Activated T-cell treated with anti-CD3 and anti-CD28 coated beads, Interleukin-2, amount 50 U/mL, for 72 hours (primary cell): ENCODE results near the gene P3H2. TPM values are rescaled to one million over a fixed set of nuclear protein-coding genes. Genes with fewer than 3 reads are reported as not detected.

Experiments
- ATAC-seq, 2 donors: fragments of 150-1000 bp; cut with Tn5 transposase; replicated peaks in 1 of 2; 2 replicates each; pipeline ENCODE4 v1.10.0; 2021; ENCODE audit warnings: moderate library complexity in 2 of 2, mild to moderate bottlenecking in 1 of 2
- DNase-seq, 2 donors: peaks; one replicate each; pipeline ENCODE4 v3.0.0; 2021 to 2022; ENCODE audit warnings: mixed read lengths in 1 of 2
- H3K27ac Mint-ChIP-seq: one replicate; pipeline ENCODE4 v1.8.0; 2022; ENCODE audit warnings: mild to moderate bottlenecking, moderate library complexity, mixed read lengths
- H3K27me3 Mint-ChIP-seq: one replicate; pipeline ENCODE4 v1.8.0; 2022; ENCODE audit warnings: low read depth, mixed read lengths
- H3K36me3 Mint-ChIP-seq, 2 donors: one replicate each; pipeline ENCODE4 v1.8.0; 2022; ENCODE audit warnings: mixed read lengths in 2 of 2, mild to moderate bottlenecking in 1 of 2; ENCODE audit not compliant: insufficient read depth in 2 of 2
- H3K4me1 Mint-ChIP-seq: one replicate; pipeline ENCODE4 v1.8.0; 2022; ENCODE audit warnings: low read depth, mixed read lengths
- H3K4me3 Mint-ChIP-seq, 2 donors: one replicate each; pipeline ENCODE4 v1.8.0; 2022; ENCODE audit warnings: mild to moderate bottlenecking in 2 of 2, mixed read lengths in 2 of 2, moderate library complexity in 2 of 2
- H3K9me3 Mint-ChIP-seq, 2 donors: one replicate each; pipeline ENCODE4 v1.8.0; 2022; ENCODE audit warnings: mixed read lengths in 2 of 2
- total RNA-seq, 2 donors: library from RNA; stranded (reverse); gene quantifications; one replicate each; pipeline ENCODE4 v1.2.3, GENCODE V29; 2022

Gene P3H2
- total RNA-seq, 2 donors from 2014 or later, result not detected

GRCh38 chr3:190031887-190032752 is 88.6 kb downstream of the P3H2 start:
- ATAC-seq (no peak), DNase-seq (no peak)
- Mint-ChIP-seq H3K9me3 (no peaks in the 10 kb centered on the region), H3K36me3 (no peaks in the 10 kb centered on the region), H3K4me1 (no peaks in the 10 kb centered on the region), H3K4me3 (no peak overlapping the region), H3K27me3 (peaks cover 18% of the 10 kb centered on the region), H3K27ac (no peak overlapping the region)

GRCh38 chr3:190027116-190027515 is 93.6 kb downstream of the P3H2 start:
- H3K4me3 Mint-ChIP-seq, result no peak overlapping the region
- ATAC-seq, result no peak

GRCh38 chr3:190026154-190026553 is 94.5 kb downstream of the P3H2 start:
- no peaks in the 10 kb centered on the region for H3K9me3 Mint-ChIP-seq
- DNase-seq (no peak), ATAC-seq (no peak)
- no peaks in the 10 kb centered on the region for H3K4me1 Mint-ChIP-seq
- peaks cover 25% of the 10 kb centered on the region for H3K27me3 Mint-ChIP-seq
- H3K4me3 Mint-ChIP-seq, result no peak overlapping the region
- H3K27ac Mint-ChIP-seq, result no peak overlapping the region
- H3K36me3 Mint-ChIP-seq, result no peaks in the 10 kb centered on the region

More at GRCh38 chr3:190027116-190027515, 93.6 kb downstream of the P3H2 start:
- Mint-ChIP-seq H3K4me1 (no peaks in the 10 kb centered on the region), H3K27ac (no peak overlapping the region), H3K36me3 (no peaks in the 10 kb centered on the region), H3K27me3 (peaks cover 25% of the 10 kb centered on the region), H3K9me3 (no peaks in the 10 kb centered on the region)
- no peak for DNase-seq

- peak in 1 of 2 donors; percentile 47 for ATAC-seq
- H3K36me3 Mint-ChIP-seq, result no peaks in the 10 kb centered on the region
Measured at GRCh38 chr3:190024912-190025311, 95.8 kb downstream of the P3H2 start.

GRCh38 chr3:190019844-190020243 is 100.9 kb downstream of the P3H2 start:
- H3K27ac Mint-ChIP-seq, result no peak overlapping the region
- peaks cover 18% of the 10 kb centered on the region for H3K27me3 Mint-ChIP-seq
- no peaks in the 10 kb centered on the region for H3K9me3 Mint-ChIP-seq
- H3K4me3 Mint-ChIP-seq, result no peak overlapping the region
- H3K36me3 Mint-ChIP-seq, result no peaks in the 10 kb centered on the region
- DNase-seq (no peak), ATAC-seq (no peak)
- no peaks in the 10 kb centered on the region for H3K4me1 Mint-ChIP-seq

More at GRCh38 chr3:190024912-190025311, 95.8 kb downstream of the P3H2 start:
- Mint-ChIP-seq H3K4me3 (no peak overlapping the region), H3K4me1 (no peaks in the 10 kb centered on the region), H3K27ac (no peak overlapping the region), H3K9me3 (no peaks in the 10 kb centered on the region), H3K27me3 (peaks cover 29% of the 10 kb centered on the region)
- no peak for DNase-seq

- ATAC-seq (no peak), DNase-seq (no peak)
- Mint-ChIP-seq H3K4me3 (no peak overlapping the region), H3K27ac (no peak overlapping the region), H3K27me3 (peaks cover 22% of the 10 kb centered on the region), H3K36me3 (no peaks in the 10 kb centered on the region), H3K4me1 (no peaks in the 10 kb centered on the region), H3K9me3 (no peaks in the 10 kb centered on the region)
Measured at GRCh38 chr3:190019006-190019405, 101.7 kb downstream of the P3H2 start.

GRCh38 chr3:190018460-190018859 is 102.2 kb downstream of the P3H2 start:
- DNase-seq (no peak), ATAC-seq (no peak)
- Mint-ChIP-seq H3K4me3 (no peak overlapping the region), H3K27ac (no peak overlapping the region), H3K36me3 (no peaks in the 10 kb centered on the region), H3K27me3 (peaks cover 22% of the 10 kb centered on the region), H3K4me1 (no peaks in the 10 kb centered on the region), H3K9me3 (no peaks in the 10 kb centered on the region)

- no peaks in the 10 kb centered on the region for H3K4me1 Mint-ChIP-seq
- H3K27me3 Mint-ChIP-seq, result peaks cover 21% of the 10 kb centered on the region
- H3K9me3 Mint-ChIP-seq, result no peaks in the 10 kb centered on the region
- DNase-seq (no peak), ATAC-seq (no peak)
- H3K27ac Mint-ChIP-seq, result no peak overlapping the region
- H3K4me3 Mint-ChIP-seq, result no peak overlapping the region
- H3K36me3 Mint-ChIP-seq, result no peaks in the 10 kb centered on the region
Measured at GRCh38 chr3:190017521-190018288, 103.0 kb downstream of the P3H2 start.

GRCh38 chr3:190016966-190017365 is 103.7 kb downstream of the P3H2 start:
- no peaks in the 10 kb centered on the region for H3K9me3 Mint-ChIP-seq
- ATAC-seq (no peak), DNase-seq (no peak)
- no peaks in the 10 kb centered on the region for H3K36me3 Mint-ChIP-seq
- no peaks in the 10 kb centered on the region for H3K4me1 Mint-ChIP-seq
- peaks cover 26% of the 10 kb centered on the region for H3K27me3 Mint-ChIP-seq
- no peak overlapping the region for H3K4me3 Mint-ChIP-seq
- H3K27ac Mint-ChIP-seq, result no peak overlapping the region

- Mint-ChIP-seq H3K27ac (no peak overlapping the region), H3K4me1 (no peaks in the 10 kb centered on the region), H3K36me3 (no peaks in the 10 kb centered on the region), H3K4me3 (no peak overlapping the region), H3K9me3 (no peaks in the 10 kb centered on the region), H3K27me3 (peaks cover 22% of the 10 kb centered on the region)
- no peak for DNase-seq
- no peak for ATAC-seq
Measured at GRCh38 chr3:190014940-190015339, 105.8 kb downstream of the P3H2 start.

GRCh38 chr3:190013943-190014924 is 106.5 kb downstream of the P3H2 start:
- peaks cover 22% of the 10 kb centered on the region for H3K27me3 Mint-ChIP-seq
- H3K36me3 Mint-ChIP-seq, result no peaks in the 10 kb centered on the region
- ATAC-seq (no peak), DNase-seq (no peak)
- no peaks in the 10 kb centered on the region for H3K4me1 Mint-ChIP-seq
- H3K27ac Mint-ChIP-seq, result no peak overlapping the region
- no peaks in the 10 kb centered on the region for H3K9me3 Mint-ChIP-seq
- no peak overlapping the region for H3K4me3 Mint-ChIP-seq

- ATAC-seq, result no peak
- Mint-ChIP-seq H3K27me3 (peaks cover 22% of the 10 kb centered on the region), H3K27ac (no peak overlapping the region), H3K36me3 (no peaks in the 10 kb centered on the region), H3K9me3 (no peaks in the 10 kb centered on the region), H3K4me1 (no peaks in the 10 kb centered on the region), H3K4me3 (no peak overlapping the region)
- no peak for DNase-seq
Measured at GRCh38 chr3:190012784-190013183, 107.9 kb downstream of the P3H2 start.
